Measurements from ENCODE around the gene CDK16. TPM values are rescaled to one million over a fixed set of nuclear protein-coding genes. Genes with fewer than 3 reads are reported as not detected.

Gene CDK16
- total RNA-seq, 1 donor from 2014 or later: 80.6 TPM

DNA sequence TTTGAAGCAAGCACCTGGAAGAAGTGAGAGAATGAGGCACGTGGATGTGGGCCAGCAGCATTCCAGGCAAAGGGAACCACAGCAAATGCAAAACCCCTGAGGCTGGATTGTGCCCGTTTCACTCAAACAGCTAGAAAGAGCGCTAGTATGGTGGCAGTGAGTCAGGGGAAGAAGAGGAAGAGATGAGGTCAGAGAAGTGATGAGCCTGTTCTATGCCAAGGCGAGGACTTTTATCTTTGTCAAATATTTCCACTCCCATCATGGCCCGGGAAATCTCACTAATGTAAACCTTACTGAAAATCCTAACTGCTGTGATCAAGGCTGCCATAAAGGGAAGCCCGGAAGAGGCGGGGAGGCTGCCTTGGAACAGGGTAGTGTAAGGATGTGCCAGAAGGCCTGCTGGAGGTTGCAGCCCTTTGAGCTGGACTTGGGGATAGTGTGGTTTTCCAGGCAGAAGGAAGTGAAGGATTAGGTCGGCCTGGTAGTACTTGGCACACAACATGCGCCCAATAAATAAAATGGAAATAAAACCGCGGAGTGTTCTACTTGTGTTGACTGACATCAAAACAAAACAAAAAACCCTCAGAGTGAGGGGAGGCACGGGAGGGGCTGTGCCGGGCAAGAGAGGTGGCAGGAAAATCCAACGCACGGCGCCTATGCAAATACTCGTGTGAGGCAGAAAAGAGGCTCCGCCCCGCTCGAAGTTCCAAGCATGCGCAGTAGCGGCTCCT lies 1.2 kb upstream of the CDK16 start:
- Mint-ChIP-seq H3K27me3 (ENCODE audit: low read depth) (no peaks in the 10 kb centered on the region), H3K9me3 (no peaks in the 10 kb centered on the region), H3K36me3 (ENCODE audit: low read depth) (peaks cover 73% of the 10 kb centered on the region), H3K27ac (peak overlapping the region; percentile 99), H3K4me3 (ENCODE audit: low read depth) (peak overlapping the region; percentile 91), H3K4me1 (ENCODE audit: low read depth) (peaks cover 34% of the 10 kb centered on the region)
- intact Hi-C loops (cut with micrococcal nuclease): loop anchor here (1.0 kb wide), 1 partner anchor 24 kb away; the partner anchor contains the start of gene UBA1
- DNase-seq (ENCODE audit: low spot score): no peak

GRCh38 chrX:47217852-47218279 lies 615 bp upstream of the CDK16 start:
- Mint-ChIP-seq H3K36me3 (ENCODE audit: low read depth) (peaks cover 72% of the 10 kb centered on the region), H3K27me3 (ENCODE audit: low read depth) (no peaks in the 10 kb centered on the region)
- intact Hi-C loops (cut with micrococcal nuclease): loop anchor here (1.0 to 2.0 kb wide), 3 partner anchors 15 to 433 kb away; partner anchors contain the start of genes ELK1, UBA1 and USP11

DNA sequence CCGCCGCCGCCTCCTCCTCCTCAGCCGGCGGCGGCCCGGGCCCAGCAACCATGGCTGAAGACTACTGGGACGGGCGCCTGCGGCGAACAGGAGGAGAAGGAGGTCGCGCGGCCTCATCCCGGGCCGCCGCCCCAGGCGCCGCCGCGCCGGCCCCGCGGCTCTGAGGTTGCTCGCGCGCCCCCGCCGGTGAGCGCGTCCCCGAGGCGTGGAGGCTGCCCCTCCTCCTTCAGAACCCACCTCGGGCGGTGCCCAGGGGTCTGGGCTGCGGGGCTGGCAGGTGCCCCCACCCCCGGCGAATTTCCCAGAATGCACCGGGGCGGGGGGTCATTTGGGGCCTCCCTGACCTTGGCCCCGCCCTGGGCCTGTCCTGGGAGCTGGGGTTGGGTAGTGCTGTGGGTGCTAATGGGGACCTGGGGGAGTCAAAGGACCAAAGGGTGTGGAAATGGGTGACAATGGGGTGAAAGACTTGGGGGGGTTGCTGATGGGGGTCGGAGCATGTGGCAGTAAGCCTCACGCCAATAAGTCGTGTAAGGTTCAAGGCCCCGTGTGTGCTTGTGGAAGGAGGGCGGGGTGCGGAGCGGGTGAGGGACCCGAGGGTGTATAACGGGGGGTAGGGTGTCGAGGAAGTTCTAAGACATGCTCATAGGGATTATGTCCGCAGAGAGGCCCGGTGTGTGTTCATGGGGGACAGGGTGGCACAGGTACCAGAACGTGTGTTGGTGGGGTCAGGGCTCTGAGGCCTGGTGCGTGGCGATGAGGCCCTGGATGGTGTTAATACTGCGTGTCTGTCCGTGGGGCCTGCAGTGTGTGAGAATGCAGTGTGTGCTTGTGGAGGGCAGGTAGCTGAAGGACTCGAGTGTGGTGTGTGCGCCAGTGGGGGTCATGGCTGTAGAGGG lies 687 bp downstream of the CDK16 start:
- Mint-ChIP-seq H3K27ac (peak overlapping the region; percentile 90), H3K36me3 (ENCODE audit: low read depth) (peaks cover 73% of the 10 kb centered on the region), H3K9me3 (no peaks in the 10 kb centered on the region), H3K4me1 (ENCODE audit: low read depth) (peaks cover 34% of the 10 kb centered on the region), H3K4me3 (ENCODE audit: low read depth) (peak overlapping the region; percentile 97), H3K27me3 (ENCODE audit: low read depth) (no peaks in the 10 kb centered on the region)
- DNase-seq (ENCODE audit: low spot score): peak; percentile 29
- intact Hi-C loops (cut with micrococcal nuclease): loop anchor here (1.0 to 2.0 kb wide), 2 partner anchors 14 to 432 kb away; partner anchors contain the start of genes ELK1 and USP11

More at GRCh38 chrX:47217852-47218279, 615 bp upstream of the CDK16 start:
- Mint-ChIP-seq H3K4me1 (ENCODE audit: low read depth) (peaks cover 34% of the 10 kb centered on the region), H3K9me3 (no peaks in the 10 kb centered on the region), H3K4me3 (ENCODE audit: low read depth) (peak overlapping the region; percentile 91), H3K27ac (peak overlapping the region; percentile 99)
- DNase-seq (ENCODE audit: low spot score): peak; percentile 93

DNA sequence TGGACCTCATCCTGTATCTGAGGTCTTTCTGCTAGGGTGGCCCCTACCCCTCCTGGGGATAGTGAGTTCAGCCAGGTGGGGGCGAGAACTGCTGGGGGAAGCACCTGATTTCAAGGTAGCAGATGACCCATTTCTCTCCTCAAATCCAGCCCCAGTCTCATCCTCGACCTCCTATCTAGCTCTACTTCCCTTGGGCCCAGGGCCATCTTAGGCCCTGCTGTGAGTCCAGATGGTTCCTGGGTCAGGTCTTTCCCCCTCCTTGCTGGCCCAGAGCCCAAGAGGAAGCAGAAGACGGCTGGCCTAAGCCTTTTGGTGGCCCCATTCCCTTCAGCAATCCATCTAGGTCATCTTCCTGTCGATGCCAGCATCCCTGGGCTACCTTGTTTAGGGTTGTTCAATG lies 3.3 kb downstream of the CDK16 start:
- Mint-ChIP-seq H3K27ac (no peak overlapping the region), H3K4me3 (ENCODE audit: low read depth) (no peak overlapping the region), H3K27me3 (ENCODE audit: low read depth) (no peaks in the 10 kb centered on the region), H3K9me3 (no peaks in the 10 kb centered on the region), H3K36me3 (ENCODE audit: low read depth) (peaks cover 63% of the 10 kb centered on the region), H3K4me1 (ENCODE audit: low read depth) (peaks cover 25% of the 10 kb centered on the region)
- intact Hi-C loops (cut with micrococcal nuclease): no loop called here
- no peak for DNase-seq (ENCODE audit: low spot score)

DNA sequence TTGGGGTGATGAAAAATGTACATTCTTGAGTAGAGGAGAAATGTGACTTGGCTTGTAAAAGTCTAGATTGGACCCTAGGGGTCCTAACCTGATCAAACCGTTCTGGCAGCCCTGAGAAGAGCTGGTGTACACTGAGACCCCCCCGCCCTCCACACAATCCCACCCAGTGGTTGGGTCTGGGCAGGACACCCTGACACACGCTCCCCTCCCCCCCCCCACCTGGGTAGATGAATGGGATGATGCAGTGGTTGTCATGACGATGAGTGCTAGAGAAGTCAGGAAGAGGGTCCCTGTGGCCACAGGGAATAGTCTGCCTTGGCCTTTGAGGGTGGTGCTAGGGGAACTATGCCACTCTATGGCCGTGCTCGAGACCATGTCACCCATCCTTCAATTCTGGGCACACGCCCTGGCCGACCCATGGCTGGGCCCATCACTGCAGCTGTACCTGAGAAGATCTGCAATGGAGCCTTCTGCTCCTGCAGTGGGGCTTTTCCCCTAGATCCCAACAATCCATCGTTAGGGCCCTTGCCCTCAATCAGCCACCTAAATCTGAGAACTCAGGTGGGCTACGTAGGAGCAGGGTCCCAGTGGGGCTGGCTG lies 4.4 kb downstream of the CDK16 start:
- no peak overlapping the region for H3K27ac Mint-ChIP-seq
- no peaks in the 10 kb centered on the region for H3K27me3 Mint-ChIP-seq (ENCODE audit: low read depth)
- peaks cover 62% of the 10 kb centered on the region for H3K36me3 Mint-ChIP-seq (ENCODE audit: low read depth)
- H3K9me3 Mint-ChIP-seq: no peaks in the 10 kb centered on the region
- no peak for DNase-seq (ENCODE audit: low spot score)
- H3K4me1 Mint-ChIP-seq (ENCODE audit: low read depth): peaks cover 17% of the 10 kb centered on the region
- intact Hi-C loops (cut with micrococcal nuclease): no loop called here
- H3K4me3 Mint-ChIP-seq (ENCODE audit: low read depth): no peak overlapping the region

DNA sequence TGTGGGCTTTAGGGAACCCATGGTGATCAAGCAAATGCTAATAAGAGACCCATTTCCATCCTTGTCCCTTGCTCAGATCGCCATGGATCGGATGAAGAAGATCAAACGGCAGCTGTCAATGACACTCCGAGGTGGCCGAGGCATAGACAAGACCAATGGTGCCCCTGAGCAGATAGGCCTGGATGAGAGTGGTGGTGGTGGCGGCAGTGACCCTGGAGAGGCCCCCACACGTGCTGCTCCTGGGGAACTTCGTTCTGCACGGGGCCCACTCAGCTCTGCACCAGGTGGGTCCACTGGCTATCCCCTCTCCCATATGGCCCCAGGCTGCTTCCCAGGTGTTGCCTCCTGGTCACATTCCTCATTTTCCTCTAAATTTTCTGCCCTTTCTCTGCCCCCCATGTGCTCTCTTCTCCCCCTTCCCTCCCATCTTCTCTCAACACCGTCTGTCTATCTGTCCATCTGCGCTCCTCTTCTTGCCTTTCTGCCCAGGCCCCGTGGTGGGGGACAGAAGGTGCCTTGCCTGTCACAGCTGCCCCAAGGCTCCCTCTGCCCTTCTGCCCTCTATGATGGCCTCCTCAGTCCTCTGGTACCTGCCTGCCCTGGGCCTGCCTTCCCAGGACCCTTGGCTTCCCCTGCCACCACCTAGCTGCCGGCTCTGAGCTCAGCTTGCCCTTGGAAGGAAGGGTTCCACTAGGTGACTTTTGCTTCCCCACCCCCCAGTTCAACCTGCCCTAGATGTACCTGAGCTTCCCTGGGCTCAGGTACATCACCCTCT lies 5.2 kb downstream of the CDK16 start:
- Mint-ChIP-seq H3K4me3 (ENCODE audit: low read depth) (no peak overlapping the region), H3K9me3 (no peaks in the 10 kb centered on the region), H3K27ac (no peak overlapping the region), H3K4me1 (ENCODE audit: low read depth) (peaks cover 20% of the 10 kb centered on the region), H3K36me3 (ENCODE audit: low read depth) (peaks cover 69% of the 10 kb centered on the region), H3K27me3 (ENCODE audit: low read depth) (no peaks in the 10 kb centered on the region)
- DNase-seq (ENCODE audit: low spot score): no peak
- intact Hi-C loops (cut with micrococcal nuclease): no loop called here

DNA sequence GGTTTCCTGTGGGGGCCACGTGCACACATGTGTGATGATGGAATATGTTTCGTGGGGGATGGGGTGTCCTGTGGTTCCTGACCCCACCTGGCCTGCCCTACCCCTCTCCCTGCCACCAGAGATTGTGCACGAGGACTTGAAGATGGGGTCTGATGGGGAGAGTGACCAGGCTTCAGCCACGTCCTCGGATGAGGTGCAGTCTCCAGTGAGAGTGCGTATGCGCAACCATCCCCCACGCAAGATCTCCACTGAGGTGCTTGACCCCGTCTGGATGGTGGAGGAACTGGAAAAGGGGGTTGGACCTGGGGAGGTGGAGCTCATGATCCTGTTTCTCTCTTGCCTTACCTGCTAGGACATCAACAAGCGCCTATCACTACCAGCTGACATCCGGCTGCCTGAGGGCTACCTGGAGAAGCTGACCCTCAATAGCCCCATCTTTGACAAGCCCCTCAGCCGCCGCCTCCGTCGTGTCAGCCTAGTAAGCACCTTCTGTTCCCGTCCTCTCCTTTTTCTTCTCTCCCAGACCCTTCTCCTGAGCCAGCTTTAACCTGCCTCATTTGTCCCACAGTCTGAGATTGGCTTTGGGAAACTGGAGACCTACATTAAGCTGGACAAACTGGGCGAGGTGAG lies 5.9 kb downstream of the CDK16 start:
- Mint-ChIP-seq H3K27ac (no peak overlapping the region), H3K36me3 (ENCODE audit: low read depth) (peaks cover 68% of the 10 kb centered on the region), H3K9me3 (no peaks in the 10 kb centered on the region), H3K4me1 (ENCODE audit: low read depth) (peaks cover 19% of the 10 kb centered on the region), H3K27me3 (ENCODE audit: low read depth) (no peaks in the 10 kb centered on the region), H3K4me3 (ENCODE audit: low read depth) (no peak overlapping the region)
- intact Hi-C loops (cut with micrococcal nuclease): no loop called here
- DNase-seq (ENCODE audit: low spot score): no peak

DNA sequence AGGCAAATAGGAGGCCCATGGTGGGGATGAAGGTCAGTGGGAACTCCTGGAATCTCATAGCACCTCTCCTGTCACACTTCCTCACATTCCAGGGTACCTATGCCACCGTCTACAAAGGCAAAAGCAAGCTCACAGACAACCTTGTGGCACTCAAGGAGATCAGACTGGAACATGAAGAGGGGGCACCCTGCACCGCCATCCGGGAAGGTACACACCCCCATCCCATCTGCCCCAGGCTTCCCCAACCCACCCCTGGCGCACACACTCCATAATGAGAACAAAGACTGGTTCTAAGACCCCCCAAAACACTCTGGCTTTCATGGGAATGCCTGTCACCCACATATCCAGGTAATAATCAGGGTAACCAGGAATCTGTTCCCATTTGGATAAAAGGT lies 6.4 kb downstream of the CDK16 start:
- no peak for DNase-seq (ENCODE audit: low spot score)
- no peaks in the 10 kb centered on the region for H3K27me3 Mint-ChIP-seq (ENCODE audit: low read depth)
- peaks cover 14% of the 10 kb centered on the region for H3K4me1 Mint-ChIP-seq (ENCODE audit: low read depth)
- intact Hi-C loops (cut with micrococcal nuclease): no loop called here
- H3K27ac Mint-ChIP-seq: no peak overlapping the region
- peaks cover 64% of the 10 kb centered on the region for H3K36me3 Mint-ChIP-seq (ENCODE audit: low read depth)
- no peaks in the 10 kb centered on the region for H3K9me3 Mint-ChIP-seq
- H3K4me3 Mint-ChIP-seq (ENCODE audit: low read depth): no peak overlapping the region

GRCh38 chrX:47226071-47226470 lies 7.6 kb downstream of the CDK16 start:
- DNase-seq (ENCODE audit: low spot score): no peak
- Mint-ChIP-seq H3K36me3 (ENCODE audit: low read depth) (peaks cover 59% of the 10 kb centered on the region), H3K9me3 (no peaks in the 10 kb centered on the region), H3K4me1 (ENCODE audit: low read depth) (peaks cover 4% of the 10 kb centered on the region), H3K27me3 (ENCODE audit: low read depth) (no peaks in the 10 kb centered on the region), H3K4me3 (ENCODE audit: low read depth) (no peak overlapping the region), H3K27ac (peak overlapping the region; percentile 42)
- intact Hi-C loops (cut with micrococcal nuclease): no loop called here

- H3K27me3 Mint-ChIP-seq (ENCODE audit: low read depth): no peaks in the 10 kb centered on the region
- no peaks in the 10 kb centered on the region for H3K9me3 Mint-ChIP-seq
- peak overlapping the region; percentile 42 for H3K27ac Mint-ChIP-seq
- intact Hi-C loops (cut with micrococcal nuclease): no loop called here
- H3K4me3 Mint-ChIP-seq (ENCODE audit: low read depth): no peak overlapping the region
- peaks cover 6% of the 10 kb centered on the region for H3K4me1 Mint-ChIP-seq (ENCODE audit: low read depth)
- no peak for DNase-seq (ENCODE audit: low spot score)
- peaks cover 59% of the 10 kb centered on the region for H3K36me3 Mint-ChIP-seq (ENCODE audit: low read depth)
These were observed 8.3 kb downstream of the CDK16 start for GRCh38 chrX:47226531-47227333.

DNA sequence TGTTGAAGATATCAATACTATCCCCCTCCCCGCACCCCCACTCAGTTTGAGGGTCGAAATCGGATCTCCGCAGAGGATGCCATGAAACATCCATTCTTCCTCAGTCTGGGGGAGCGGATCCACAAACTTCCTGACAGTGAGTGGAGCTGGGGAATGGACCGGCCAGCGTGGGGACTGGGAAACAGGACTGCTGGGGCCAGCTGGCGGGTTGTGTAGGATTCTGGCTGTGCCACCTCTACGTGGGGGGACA lies 8.8 kb downstream of the CDK16 start:
- Mint-ChIP-seq H3K9me3 (no peaks in the 10 kb centered on the region), H3K4me1 (ENCODE audit: low read depth) (peaks cover 6% of the 10 kb centered on the region), H3K27ac (no peak overlapping the region), H3K36me3 (ENCODE audit: low read depth) (peaks cover 54% of the 10 kb centered on the region), H3K4me3 (ENCODE audit: low read depth) (no peak overlapping the region), H3K27me3 (ENCODE audit: low read depth) (no peaks in the 10 kb centered on the region)
- intact Hi-C loops (cut with micrococcal nuclease): no loop called here
- DNase-seq (ENCODE audit: low spot score): no peak
